HG03575 (cell line): ENCODE results near the gene TMEM123.
A peak's percentile ranks its signal among the peaks of the same experiment; 100 is the strongest.
"Not testable (repeated sequence)": the region's sequence is repeated elsewhere in the genome, so short reads cannot be mapped to it uniquely, and the experiment has no call there.

Experiments used
- ATAC-seq: cut with Tn5 transposase; IDR thresholded peaks from one replicate; pipeline ENCODE4 v1.9.1; 2021; ENCODE audit not compliant: unreplicated experiment, insufficient number of reproducible peaks, low FRiP score; ENCODE audit errors: extremely low read depth

The TMEM123 gene

DNA sequence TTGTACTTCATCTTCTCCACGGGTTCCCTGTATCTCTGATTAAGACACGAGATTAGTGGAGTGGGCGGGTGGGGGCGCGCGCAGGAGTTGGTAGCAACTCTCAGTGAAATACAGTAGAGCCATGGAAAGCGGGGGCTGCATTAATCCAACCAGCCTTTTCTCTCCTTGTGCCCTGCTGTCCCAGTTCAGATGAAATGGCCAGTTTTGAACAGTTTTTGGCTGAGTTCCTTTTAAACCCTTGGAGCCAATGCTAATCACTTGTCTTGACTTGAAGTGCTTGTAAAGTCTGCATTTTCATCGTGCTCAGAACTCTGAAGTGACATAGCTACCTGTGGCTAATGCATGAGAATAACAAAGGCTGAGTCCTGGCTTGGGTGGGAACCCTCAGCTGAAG, 734 bp upstream of the TMEM123 start:
- ATAC-seq, result no peak

DNA sequence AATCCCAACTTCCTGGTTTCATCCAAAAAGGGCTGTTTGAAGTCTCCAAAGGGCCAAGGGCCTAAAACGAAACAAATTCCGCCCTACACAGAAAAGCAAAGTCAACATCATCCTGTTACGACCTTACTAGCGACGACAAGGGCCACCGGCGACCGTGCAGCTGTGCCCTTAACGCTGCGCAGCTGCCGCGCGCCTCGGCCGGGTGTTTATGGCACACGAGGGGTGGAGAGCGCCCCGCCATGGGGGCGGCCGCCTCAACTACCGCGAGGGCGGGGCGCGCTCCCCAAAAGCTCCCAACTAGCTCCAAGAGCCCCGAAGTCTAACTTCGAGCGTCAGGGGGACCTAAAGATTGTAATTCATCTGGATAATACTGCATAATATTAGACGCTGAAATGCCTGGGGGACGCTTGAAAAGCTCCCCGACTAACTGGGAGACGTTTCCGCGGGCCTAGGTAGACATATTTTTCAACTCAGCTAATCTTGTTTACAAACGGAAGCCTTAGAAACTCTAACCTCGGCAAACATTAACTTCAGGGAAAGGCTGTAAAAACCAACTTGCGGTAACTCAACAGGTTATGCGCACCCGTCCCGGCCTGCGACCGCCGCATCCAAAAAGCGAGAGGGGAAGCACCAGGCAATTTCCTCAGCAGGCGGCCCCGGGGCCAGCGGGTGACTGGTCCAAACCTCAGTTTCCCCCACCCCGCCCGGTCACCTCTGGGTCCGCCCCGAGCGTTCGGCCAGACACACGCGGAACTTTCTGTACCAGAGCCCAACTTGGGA, 694 bp downstream of the TMEM123 start:
- ATAC-seq, result peak; percentile 38

GRCh38 chr11:102451041-102451680, 1.4 kb downstream of the TMEM123 start:
- no peak for ATAC-seq

DNA sequence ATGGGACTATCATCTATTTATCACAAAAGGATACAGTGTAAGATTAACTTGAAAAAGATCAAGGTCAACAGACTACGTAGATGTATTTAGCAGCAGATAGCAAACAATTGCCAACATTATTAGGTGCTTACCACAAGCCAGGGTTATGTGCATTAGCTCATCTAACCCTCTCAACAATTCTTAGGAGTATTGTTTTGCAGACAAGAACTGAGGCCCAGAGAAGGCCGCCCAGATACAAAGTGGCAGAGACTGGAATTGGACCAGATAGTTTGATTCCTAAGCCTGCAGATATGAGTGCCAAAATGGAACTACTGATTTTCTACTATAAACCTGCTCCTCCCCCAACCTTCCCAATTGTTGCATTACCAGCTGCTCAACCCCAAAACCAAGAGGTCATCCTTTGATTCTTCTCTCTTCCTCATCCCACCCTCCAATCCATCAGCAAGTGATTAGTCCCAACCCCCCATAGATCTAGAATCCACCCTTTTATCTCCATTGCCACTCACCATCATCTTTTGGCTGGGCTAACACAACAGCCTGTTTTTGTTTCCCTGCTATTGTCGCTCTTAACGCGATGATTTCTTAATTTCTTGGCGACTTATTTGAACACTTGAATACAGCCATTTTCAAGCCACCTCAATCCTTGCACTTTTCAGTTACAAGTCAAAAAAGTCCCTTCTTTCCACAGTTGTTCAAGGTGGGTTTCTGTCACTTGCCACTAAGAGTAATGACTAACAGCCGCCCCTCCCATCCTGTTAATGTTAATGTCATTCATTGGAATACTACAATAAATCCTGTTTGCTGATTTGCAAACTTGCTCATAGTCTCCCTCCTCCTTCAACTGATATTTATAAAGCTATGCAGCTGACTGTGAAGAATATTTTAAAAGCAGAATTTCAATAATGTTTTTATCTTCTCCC, 2.7 kb downstream of the TMEM123 start:
- no peak for ATAC-seq

DNA sequence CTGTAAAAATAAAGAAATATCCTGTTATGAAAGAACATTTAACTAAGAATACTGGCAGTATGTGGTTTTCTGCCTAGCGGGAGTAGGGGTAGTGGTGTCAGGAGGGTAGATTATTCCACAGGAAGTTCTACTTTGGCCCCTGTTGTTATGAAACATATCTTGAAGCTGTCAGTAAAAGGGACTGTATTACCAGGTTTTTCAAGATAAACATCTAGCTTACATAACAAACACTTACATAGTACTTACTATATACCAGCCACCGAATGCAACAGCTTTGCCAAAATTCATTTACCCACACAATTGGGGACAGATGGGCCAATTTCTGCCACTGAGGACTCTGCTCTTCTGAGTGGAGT, 3.7 kb downstream of the TMEM123 start:
- ATAC-seq, result no peak

DNA sequence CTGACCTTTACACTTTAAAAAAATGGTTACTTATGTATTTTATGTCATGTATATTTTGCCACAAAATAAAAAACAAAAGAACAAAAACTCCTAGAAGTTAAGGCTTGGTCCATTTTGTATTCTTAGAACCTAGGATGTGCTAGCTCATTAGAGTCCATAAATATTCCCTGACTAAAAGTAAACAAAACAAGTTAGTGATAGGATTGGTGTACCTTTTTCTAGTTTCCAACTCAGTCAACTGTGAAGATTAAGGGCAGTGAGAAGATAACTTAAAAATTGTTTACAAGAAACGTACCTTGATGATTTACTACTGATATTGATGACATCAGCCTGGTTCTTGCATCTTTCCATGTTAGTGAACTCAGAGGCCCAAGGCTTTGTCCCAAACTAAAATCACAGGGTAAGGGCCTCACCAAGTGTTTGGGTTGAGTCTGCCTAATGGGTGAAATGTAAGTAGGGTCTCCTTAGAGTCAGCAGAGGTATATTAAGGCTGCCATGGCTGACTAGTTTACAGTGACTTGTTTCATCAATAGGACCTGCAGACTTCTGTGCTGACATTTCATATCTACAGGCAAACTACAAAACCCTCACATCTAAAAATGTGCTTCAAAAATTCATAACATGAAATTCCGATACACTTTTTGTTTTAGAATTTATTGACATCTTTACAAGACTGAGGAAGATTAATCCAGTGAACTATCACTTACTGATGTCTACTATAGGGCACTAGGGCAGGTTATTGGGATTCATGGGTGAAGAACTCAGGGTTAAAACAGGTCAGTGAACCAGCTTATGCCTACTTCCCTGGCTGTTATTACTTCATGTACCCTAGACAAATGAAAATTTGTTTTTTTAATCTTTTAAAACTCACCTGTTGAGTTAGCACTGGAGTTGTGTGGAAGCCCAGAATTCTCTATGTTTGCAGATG, 4.4 kb downstream of the TMEM123 start:
- no peak for ATAC-seq

DNA sequence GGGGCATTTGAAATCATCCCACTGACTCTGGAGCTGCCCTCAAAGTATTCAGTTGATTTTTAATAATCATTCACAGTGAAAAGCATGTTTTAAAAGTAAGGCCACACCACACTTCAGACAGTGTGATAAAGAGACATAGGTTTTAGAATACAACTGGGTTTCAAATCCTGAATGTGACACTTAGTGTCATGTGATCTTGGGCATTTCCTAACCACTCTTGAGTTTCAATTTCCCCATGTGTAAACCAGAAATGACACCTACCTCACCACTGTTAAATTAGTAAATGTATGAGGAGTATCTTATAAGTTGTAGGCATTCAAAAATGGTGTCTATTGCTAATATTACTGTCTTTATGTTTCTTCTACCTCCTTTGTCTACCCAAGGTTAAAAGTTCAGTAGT, 5.4 kb downstream of the TMEM123 start:
- ATAC-seq, result no peak

- ATAC-seq, result no peak
Measured at GRCh38 chr11:102446606-102447005, 6.0 kb downstream of the TMEM123 start.

- ATAC-seq, result not testable (repeated sequence)
Measured at GRCh38 chr11:102444693-102445092, 7.9 kb downstream of the TMEM123 start.

DNA sequence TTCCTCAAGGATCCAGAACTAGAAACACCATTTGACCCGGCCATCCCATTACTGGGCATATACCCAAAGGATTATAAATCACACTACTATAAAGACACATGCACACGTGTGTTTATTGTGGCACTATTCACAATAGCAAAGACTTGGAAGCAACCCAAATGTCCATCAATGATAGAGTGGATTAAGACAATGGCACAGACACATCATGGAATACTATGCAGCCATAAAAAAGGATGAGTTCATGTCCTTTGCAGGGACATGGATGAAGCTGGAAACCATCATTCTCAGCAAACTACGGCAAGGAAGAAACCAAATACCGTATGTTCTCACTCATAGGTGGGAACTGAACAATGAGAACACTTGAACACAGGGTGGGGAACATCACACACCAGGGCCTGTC, 8.4 kb downstream of the TMEM123 start:
- not testable (repeated sequence) for ATAC-seq

GRCh38 chr11:102439063-102439363, 13.6 kb downstream of the TMEM123 start:
- ATAC-seq, result not testable (repeated sequence)

DNA sequence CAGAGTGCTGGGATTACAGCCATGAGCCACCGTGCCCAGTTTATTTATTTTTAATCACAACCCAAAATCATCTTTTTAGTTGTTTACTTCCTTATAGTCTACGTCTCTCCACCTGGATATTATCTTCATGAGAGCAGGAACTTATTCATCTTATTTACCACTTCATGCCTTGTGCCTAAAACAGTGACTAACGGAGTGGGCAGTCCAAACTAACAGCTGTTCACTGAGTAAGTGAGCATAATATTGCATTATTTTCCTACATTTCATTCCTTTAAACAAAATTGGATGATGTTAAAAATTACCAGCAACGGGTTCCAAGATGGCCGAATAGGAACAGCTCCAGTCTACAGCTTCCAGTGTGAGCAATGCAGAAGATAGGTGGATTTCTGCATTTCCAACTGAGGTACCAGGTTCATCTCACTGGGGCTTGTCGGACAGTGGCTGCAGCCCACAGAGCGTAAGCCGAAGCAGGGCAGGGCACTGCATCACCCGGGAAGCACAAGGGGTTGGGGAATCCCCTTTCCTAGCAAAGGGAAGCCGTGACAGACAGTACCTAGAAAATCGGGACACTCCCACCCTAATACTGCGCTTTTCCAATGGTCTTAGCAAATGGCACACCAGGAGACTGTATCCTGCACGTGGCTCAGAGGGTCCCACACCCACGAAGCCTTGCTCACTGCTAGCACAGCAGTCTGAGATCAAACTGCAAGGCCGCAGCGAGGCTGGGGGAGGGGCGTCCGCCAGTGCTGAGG, 14.1 kb downstream of the TMEM123 start:
- no peak for ATAC-seq

- ATAC-seq, result no peak
Measured at GRCh38 chr11:102437727-102438126, 14.8 kb downstream of the TMEM123 start.

DNA sequence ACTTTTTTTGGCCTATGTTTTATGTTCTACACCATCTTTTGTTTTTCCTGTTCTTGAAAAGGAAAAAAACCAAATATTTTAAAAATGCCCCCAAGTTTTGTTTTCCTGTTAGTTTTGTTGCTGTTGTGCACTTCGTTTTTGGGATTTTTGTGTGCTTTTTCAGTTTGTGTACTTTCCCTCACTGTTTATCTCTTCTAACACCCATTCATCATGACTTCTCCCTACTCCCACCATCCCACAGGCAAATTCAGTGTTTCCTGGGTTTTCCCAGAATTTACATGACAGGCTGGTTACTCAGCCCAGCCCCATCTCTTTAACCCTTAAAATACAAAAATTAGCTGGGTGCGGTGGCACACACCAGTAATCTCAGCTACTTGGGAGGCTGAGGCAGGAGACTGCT, 15.6 kb downstream of the TMEM123 start:
- no peak for ATAC-seq

DNA sequence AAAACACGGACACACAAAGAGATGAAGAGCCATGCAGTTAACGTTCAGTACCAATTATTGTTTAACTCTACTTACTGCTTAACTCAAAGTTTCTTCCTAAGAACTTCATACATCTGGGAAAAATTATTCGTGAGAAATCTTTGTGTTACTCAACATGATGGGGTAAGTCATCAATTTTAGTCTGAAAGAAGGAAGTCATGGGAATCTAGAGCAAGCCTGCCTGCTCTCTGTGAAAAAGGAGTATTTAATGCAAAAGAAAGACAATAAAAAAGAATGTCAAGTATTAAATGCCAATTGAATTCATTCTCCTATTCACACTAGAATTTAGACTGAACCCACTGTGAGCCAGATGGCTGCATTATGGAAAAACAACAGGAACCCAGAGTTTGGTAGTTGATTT, 16.0 kb downstream of the TMEM123 start:
- no peak for ATAC-seq

DNA sequence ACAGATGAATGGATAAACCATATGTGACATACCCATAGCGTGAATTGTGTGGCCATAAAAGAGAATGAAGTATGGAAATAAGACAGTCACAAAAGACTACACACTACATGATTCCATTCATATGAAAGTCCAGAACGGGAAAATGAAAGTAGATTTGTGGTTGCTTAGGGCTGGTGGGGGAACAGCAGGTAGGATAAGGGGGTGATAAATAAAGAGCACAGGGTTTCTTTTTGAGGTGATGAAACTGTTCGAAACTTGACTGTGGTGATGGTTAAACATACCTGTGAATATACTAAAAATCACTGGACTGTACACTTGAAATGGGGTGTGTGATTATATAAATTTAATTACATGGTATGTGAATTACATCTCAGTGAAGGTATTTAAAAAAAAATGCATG, 16.9 kb downstream of the TMEM123 start:
- ATAC-seq, result no peak

- not testable (repeated sequence) for ATAC-seq
Measured at GRCh38 chr11:102433571-102433970, 19.0 kb downstream of the TMEM123 start.

- ATAC-seq, result not testable (repeated sequence)
Measured at GRCh38 chr11:102432560-102432959, 20.0 kb downstream of the TMEM123 start.
